Naive thymus-derived CD4-positive, alpha-beta T cell (primary cell): Measurements from ENCODE around the gene PHF20. TPM values are rescaled to one million over a fixed set of nuclear protein-coding genes. Genes with fewer than 3 reads are reported as not detected.
"Not testable (repeated sequence)": the region's sequence is repeated elsewhere in the genome, so short reads cannot be mapped to it uniquely, and the experiment has no call there.

Experiments used
- ATAC-seq: fragments of 150-1000 bp; cut with Tn5 transposase; 2 replicates; pipeline ENCODE4 v1.10.0; 2021; ENCODE audit warnings: mild to moderate bottlenecking, moderate library complexity
- CTCF ChIA-PET: fragments of 350-600 bp; sonication (Branson Sonifier 250); formaldehyde crosslinking; loops from one replicate; lab custom pipeline; 2021; ENCODE audit warnings: antibody characterized with exemption; lab: Charles Lee
- POLR2A ChIA-PET: fragments of 350-600 bp; sonication (Branson Sonifier 250); formaldehyde crosslinking; loops from one replicate; lab custom pipeline; 2021; ENCODE audit warnings: antibody characterized with exemption, inconsistent platforms; lab: Charles Lee
- DNase-seq, 9 donors: peaks; one replicate each; pipeline versions ENCODE4 v3.0.0 to v3.0.0-alpha.2; 2020 to 2022; ENCODE audit warnings: mixed read lengths in 1 of 9
- H3K27ac ChIP-seq: one replicate; pipeline ENCODE4 v1.7.0; 2013; ENCODE audit warnings: mild to moderate bottlenecking, low read depth, low read length, moderate library complexity
- H3K27me3 ChIP-seq, 2 donors: one replicate each; pipeline ENCODE4 v1.7.0; 2013; ENCODE audit warnings: low read length in 2 of 2, mild to moderate bottlenecking in 2 of 2, moderate library complexity in 2 of 2; ENCODE audit not compliant: control insufficient read depth in 2 of 2, insufficient read depth in 2 of 2
- H3K36me3 ChIP-seq, 3 experiments: 1 replicate in 2 of 3; 2 replicates in 1 of 3; pipeline ENCODE4 v1.7.0; 2013; ENCODE audit warnings: low read length in 3 of 3, mild to moderate bottlenecking in 3 of 3, moderate library complexity in 1 of 3; ENCODE audit not compliant: insufficient read depth in 3 of 3, control insufficient read depth in 2 of 3
- H3K4me1 ChIP-seq, 2 donors: one replicate each; pipeline ENCODE4 v1.7.0; 2013; ENCODE audit warnings: low read length in 2 of 2, mild to moderate bottlenecking in 2 of 2, moderate library complexity in 1 of 2; ENCODE audit not compliant: control insufficient read depth in 2 of 2, insufficient read depth in 2 of 2
- H3K4me3 ChIP-seq: 2 replicates; pipeline ENCODE4 v1.7.0; 2013; ENCODE audit warnings: mild to moderate bottlenecking, low read length
- H3K9me3 ChIP-seq, 3 experiments: 1 replicate in 2 of 3; 2 replicates in 1 of 3; pipeline ENCODE4 v1.7.0; 2013; ENCODE audit warnings: low read length in 3 of 3; ENCODE audit not compliant: control insufficient read depth in 2 of 3
- H3K27ac Mint-ChIP-seq, 9 donors: one replicate each; pipeline ENCODE4 v1.8.0; 2020 to 2022; ENCODE audit warnings: mixed read lengths in 9 of 9, mild to moderate bottlenecking in 8 of 9, moderate library complexity in 5 of 9, inconsistent platforms in 2 of 9
- H3K27me3 Mint-ChIP-seq, 5 donors: one replicate each; pipeline ENCODE4 v1.8.0; 2021 to 2022; ENCODE audit warnings: mixed read lengths in 5 of 5, mild to moderate bottlenecking in 1 of 5
- H3K36me3 Mint-ChIP-seq, 5 donors: one replicate each; pipeline ENCODE4 v1.8.0; 2020 to 2022; ENCODE audit warnings: mixed read lengths in 5 of 5, mild to moderate bottlenecking in 3 of 5, inconsistent platforms in 1 of 5
- H3K4me1 Mint-ChIP-seq, 7 donors: one replicate each; pipeline ENCODE4 v1.8.0; 2020 to 2022; ENCODE audit warnings: mixed read lengths in 7 of 7, mild to moderate bottlenecking in 3 of 7, inconsistent platforms in 1 of 7
- H3K4me3 Mint-ChIP-seq, 10 donors: one replicate each; pipeline ENCODE4 v1.8.0; 2020 to 2022; ENCODE audit warnings: mild to moderate bottlenecking in 10 of 10, mixed read lengths in 10 of 10, moderate library complexity in 6 of 10, inconsistent platforms in 2 of 10
- H3K9me3 Mint-ChIP-seq, 11 donors: one replicate each; pipeline ENCODE4 v1.8.0; 2020 to 2022; ENCODE audit warnings: mixed read lengths in 11 of 11, mild to moderate bottlenecking in 4 of 11, inconsistent platforms in 1 of 11, moderate library complexity in 1 of 11
- intact Hi-C, 2 donors: fragments of 100-400 bp; cut with micrococcal nuclease; formaldehyde crosslinking; loops; one replicate each; pipeline ENCODE4 v1.15.1; 2023
- polyA plus RNA-seq, 2 donors: library from polyadenylated mRNA; unstranded; fragments of 300-500 nt; fragmentation: Illumina TruSeq; gene quantifications; one replicate each; pipeline ENCODE4 v1.2.3, GENCODE V29; 2021
- total RNA-seq, 6 experiments: library from RNA in 5 of 6; stranded (reverse) in 5 of 6; gene quantifications; 1 replicate in 5 of 6; 2 replicates in 1 of 6; pipeline ENCODE4 v1.2.3 and lab custom pipeline; 2021 to 2026

PHF20 gene
- total and polyA plus RNA-seq, 7 experiments from 2014 or later: 57.5 to 157 (median 99.9) TPM

- peaks cover 0 to 25% (median 6%) of the 10 kb centered on the region in 3 experiments for H3K36me3 ChIP-seq
- H3K27ac Mint-ChIP-seq: peak overlapping the region in 2 of 9 donors; percentile 10 to 34
- no peak for ATAC-seq
Measured at GRCh38 chr20:35840421-35840820, 68.6 kb downstream of the PHF20 start.

GRCh38 chr20:35842361-35842760 is 70.5 kb downstream of the PHF20 start:
- no peak overlapping the region for H3K4me3 ChIP-seq
- CTCF ChIA-PET: no interaction called here
- POLR2A ChIA-PET: no interaction called here
- H3K9me3 Mint-ChIP-seq: peaks cover 0 to 10% (median 4%) of the 10 kb centered on the region in 11 donors
- no peaks in the 10 kb centered on the region for H3K27me3 Mint-ChIP-seq
- no peak for ATAC-seq
- H3K4me3 Mint-ChIP-seq: no peak overlapping the region
- H3K4me1 ChIP-seq: peaks cover 15 to 18% of the 10 kb centered on the region in 2 donors
- H3K27ac Mint-ChIP-seq: peak overlapping the region in 1 of 9 donors; percentile 36
- H3K9me3 ChIP-seq: no peaks in the 10 kb centered on the region
- H3K36me3 Mint-ChIP-seq: peaks cover 5 to 47% (median 33%) of the 10 kb centered on the region in 5 donors
- intact Hi-C loops: no loop called here
- no peaks in the 10 kb centered on the region for H3K27me3 ChIP-seq
- H3K27ac ChIP-seq: no peak overlapping the region
- H3K4me1 Mint-ChIP-seq: peaks cover 17 to 46% (median 34%) of the 10 kb centered on the region in 7 donors
- peaks cover 0 to 43% (median 6%) of the 10 kb centered on the region in 3 experiments for H3K36me3 ChIP-seq
- DNase-seq: no peak

More at GRCh38 chr20:35840421-35840820, 68.6 kb downstream of the PHF20 start:
- Histone ChIP-seq H3K9me3 (no peaks in the 10 kb centered on the region), H3K4me3 (no peak overlapping the region), H3K4me1 (peaks cover 15 to 18% of the 10 kb centered on the region in 2 donors), H3K27ac (no peak overlapping the region), H3K27me3 (no peaks in the 10 kb centered on the region)
- Mint-ChIP-seq H3K27me3 (no peaks in the 10 kb centered on the region), H3K4me1 (peaks cover 17 to 46% (median 38%) of the 10 kb centered on the region in 7 donors), H3K36me3 (peaks cover 5 to 39% (median 29%) of the 10 kb centered on the region in 5 donors), H3K4me3 (peak overlapping the region in 2 of 10 donors; percentile 27 to 35), H3K9me3 (peaks cover 0 to 10% (median 4%) of the 10 kb centered on the region in 11 donors)
- intact Hi-C loops: no loop called here
- DNase-seq: no peak
- ChIA-PET CTCF (no interaction called here), POLR2A (interaction anchor here (0.6 kb wide), 1 partner anchor 9 kb away, joined by 3 read pairs; no protein-coding TSS in a partner anchor)

- CTCF ChIA-PET: interaction anchor here (0.7 to 0.9 kb wide), 2 partner anchors 16 to 301 kb away, joined by 4 to 5 read pairs; no protein-coding TSS in a partner anchor
Measured at GRCh38 chr20:35843894-35844293, 72.1 kb downstream of the PHF20 start.

GRCh38 chr20:35845561-35845960 is 73.7 kb downstream of the PHF20 start:
- intact Hi-C loops: no loop called here
- Histone ChIP-seq H3K27me3 (no peaks in the 10 kb centered on the region), H3K27ac (no peak overlapping the region), H3K36me3 (peaks cover 0 to 69% (median 6%) of the 10 kb centered on the region in 3 experiments), H3K9me3 (no peaks in the 10 kb centered on the region), H3K4me1 (peaks cover 2 to 6% of the 10 kb centered on the region in 2 donors), H3K4me3 (no peak overlapping the region)
- peaks cover 0 to 10% (median 4%) of the 10 kb centered on the region in 11 donors for H3K9me3 Mint-ChIP-seq
- peaks cover 9 to 38% (median 20%) of the 10 kb centered on the region in 7 donors for H3K4me1 Mint-ChIP-seq
- H3K4me3 Mint-ChIP-seq: no peak overlapping the region
- CTCF ChIA-PET: interaction anchor here (0.7 kb wide), 1 partner anchor 894 kb away, joined by 3 read pairs; no protein-coding TSS in a partner anchor
- POLR2A ChIA-PET: interaction anchor here (1.7 kb wide), 1 partner anchor 103 kb away, joined by 5 read pairs; the partner anchor contains the start of gene RBM39
- peaks cover 14 to 59% (median 39%) of the 10 kb centered on the region in 5 donors for H3K36me3 Mint-ChIP-seq
- H3K27me3 Mint-ChIP-seq: no peaks in the 10 kb centered on the region
- no peak overlapping the region for H3K27ac Mint-ChIP-seq
- DNase-seq (no peak), ATAC-seq (no peak)

More at GRCh38 chr20:35843894-35844293, 72.1 kb downstream of the PHF20 start:
- H3K4me3 ChIP-seq, H3K27ac ChIP-seq, DNase-seq, H3K4me3 Mint-ChIP-seq, H3K9me3 ChIP-seq, H3K27me3 Mint-ChIP-seq, intact Hi-C loops, H3K27me3 ChIP-seq, ATAC-seq: not testable (repeated sequence)
- peak overlapping the region in 1 of 9 donors; percentile 45 for H3K27ac Mint-ChIP-seq
- Histone ChIP-seq H3K36me3 (peaks cover 0 to 57% (median 6%) of the 10 kb centered on the region in 3 experiments), H3K4me1 (peaks cover 15 to 18% of the 10 kb centered on the region in 2 donors)
- peaks cover 9 to 51% (median 39%) of the 10 kb centered on the region in 5 donors for H3K36me3 Mint-ChIP-seq
- H3K9me3 Mint-ChIP-seq: peaks cover 0 to 10% (median 4%) of the 10 kb centered on the region in 11 donors
- POLR2A ChIA-PET: interaction anchor here (0.7 kb wide), 1 partner anchor 985 kb away, joined by 3 read pairs; no protein-coding TSS in a partner anchor
- peaks cover 17 to 42% (median 25%) of the 10 kb centered on the region in 7 donors for H3K4me1 Mint-ChIP-seq

- Mint-ChIP-seq H3K4me1 (peaks cover 10 to 46% (median 26%) of the 10 kb centered on the region in 7 donors), H3K4me3 (no peak overlapping the region), H3K9me3 (no peaks in the 10 kb centered on the region), H3K27me3 (no peaks in the 10 kb centered on the region), H3K36me3 (peaks cover 9 to 49% (median 21%) of the 10 kb centered on the region in 5 donors), H3K27ac (peak overlapping the region in 7 of 9 donors; percentile 5 to 85 (median 47))
- Histone ChIP-seq H3K4me1 (no peaks in the 10 kb centered on the region), H3K27ac (no peak overlapping the region), H3K4me3 (no peak overlapping the region), H3K36me3 (peaks cover 0 to 74% (median 3%) of the 10 kb centered on the region in 3 experiments), H3K9me3 (no peaks in the 10 kb centered on the region), H3K27me3 (no peaks in the 10 kb centered on the region)
- intact Hi-C loops: no loop called here
- DNase-seq: no peak
- ATAC-seq: no peak
- CTCF ChIA-PET: interaction anchor here (0.6 to 0.8 kb wide), 2 partner anchors 160 to 246 kb away, joined by 3 to 4 read pairs; no protein-coding TSS in a partner anchor
- POLR2A ChIA-PET: interaction anchor here (0.8 to 3.0 kb wide), 3 partner anchors 10 to 107 kb away, joined by 3 to 9 read pairs (median 3); partner anchors contain the start of gene RBM39
Measured at GRCh38 chr20:35849706-35850105, 77.9 kb downstream of the PHF20 start.

- peaks cover 0 to 70% (median 3%) of the 10 kb centered on the region in 3 experiments for H3K36me3 ChIP-seq
- H3K4me1 ChIP-seq, H3K27ac ChIP-seq, H3K4me3 Mint-ChIP-seq, H3K9me3 ChIP-seq, H3K27ac Mint-ChIP-seq, H3K4me3 ChIP-seq, DNase-seq, H3K27me3 Mint-ChIP-seq, H3K9me3 Mint-ChIP-seq, H3K27me3 ChIP-seq, intact Hi-C loops: not testable (repeated sequence)
- Mint-ChIP-seq H3K36me3 (peaks cover 9 to 46% (median 27%) of the 10 kb centered on the region in 5 donors), H3K4me1 (peaks cover 19 to 58% (median 38%) of the 10 kb centered on the region in 7 donors)
- ATAC-seq: peak; percentile 41
- POLR2A ChIA-PET: interaction anchor here (1.2 to 3.0 kb wide), 2 partner anchors 10 to 109 kb away, joined by 4 to 9 read pairs; partner anchors contain the start of gene RBM39
- CTCF ChIA-PET: interaction anchor here (0.6 to 0.7 kb wide), 2 partner anchors 12 to 820 kb away, joined by 3 to 6 read pairs; no protein-coding TSS in a partner anchor
Measured at GRCh38 chr20:35851659-35852058, 79.8 kb downstream of the PHF20 start.
